HG02763 (cell line): Measurements from ENCODE around the gene MUC4.

ENCODE experiments used
- ATAC-seq: cut with Tn5 transposase; IDR thresholded peaks from one replicate; pipeline ENCODE4 v1.9.1; 2021; ENCODE audit warnings: mild to moderate bottlenecking, moderate library complexity; ENCODE audit not compliant: unreplicated experiment

The MUC4 gene

GRCh38 chr3:195705081-195705991, 106.4 kb downstream of the MUC4 start:
- no peak for ATAC-seq

- no peak for ATAC-seq
Observed at GRCh38 chr3:195704433-195704999, 107.2 kb downstream of the MUC4 start.

- no peak for ATAC-seq
Observed at GRCh38 chr3:195703776-195704175, 108.0 kb downstream of the MUC4 start.

- ATAC-seq: no peak
Observed at GRCh38 chr3:195701042-195701915, 110.5 kb downstream of the MUC4 start.

- ATAC-seq: no peak
Observed at GRCh38 chr3:195700319-195700718, 111.4 kb downstream of the MUC4 start.

GRCh38 chr3:195699860-195700259, 111.9 kb downstream of the MUC4 start:
- ATAC-seq: no peak

GRCh38 chr3:195699388-195699771, 112.3 kb downstream of the MUC4 start:
- no peak for ATAC-seq

- ATAC-seq: no peak
Observed at GRCh38 chr3:195698647-195699387, 112.9 kb downstream of the MUC4 start.

- no peak for ATAC-seq
Observed at GRCh38 chr3:195698325-195698646, 113.4 kb downstream of the MUC4 start.

- no peak for ATAC-seq
Observed at GRCh38 chr3:195697582-195698324, 114.0 kb downstream of the MUC4 start.
